Stimulated activated effector memory CD8-positive, alpha-beta T cell treated with anti-CD3 and anti-CD28 coated beads, Interleukin-12 subunit alpha, Interleukin-12 subunit beta, amount 100 ng/mL, for 72 hours (primary cell): Measurements from ENCODE around the gene INPP4A.

Source experiments
- ATAC-seq: fragments of 150-1000 bp; cut with Tn5 transposase; 2 replicates; pipeline ENCODE4 v1.10.0; 2021
- DNase-seq, 2 donors: peaks; one replicate each; pipeline ENCODE4 v3.0.0; 2021 to 2022; ENCODE audit warnings: low spot score in 2 of 2
- H3K27ac Mint-ChIP-seq: one replicate; pipeline ENCODE4 v1.8.0; 2022; ENCODE audit warnings: mild to moderate bottlenecking, mixed read lengths
- H3K36me3 Mint-ChIP-seq: one replicate; pipeline ENCODE4 v1.8.0; 2022; ENCODE audit warnings: mild to moderate bottlenecking, mixed read lengths
- H3K4me1 Mint-ChIP-seq: one replicate; pipeline ENCODE4 v1.8.0; 2022; ENCODE audit warnings: mixed read lengths
- H3K4me3 Mint-ChIP-seq: one replicate; pipeline ENCODE4 v1.8.0; 2022; ENCODE audit warnings: mild to moderate bottlenecking, mixed read lengths
- H3K9me3 Mint-ChIP-seq: one replicate; pipeline ENCODE4 v1.8.0; 2022; ENCODE audit warnings: mixed read lengths

Gene INPP4A

DNA sequence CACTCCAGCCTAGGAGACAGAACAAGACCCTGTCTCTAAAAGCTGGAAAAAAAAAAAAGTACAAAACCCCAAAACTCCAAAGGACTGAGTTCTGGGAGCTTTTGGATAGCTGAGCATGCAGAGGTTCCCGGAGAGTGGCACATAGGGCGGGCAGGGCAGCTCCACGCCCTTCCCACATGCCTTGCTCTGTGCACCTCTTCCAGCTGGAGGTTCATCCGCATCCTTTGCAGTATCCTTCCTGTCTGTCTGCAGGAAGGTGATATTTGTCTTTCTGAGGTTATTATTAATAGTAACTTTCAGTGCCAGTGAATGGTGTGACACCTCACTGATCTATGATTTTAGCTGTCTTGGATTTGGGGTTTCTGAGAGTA lies 70.2 kb downstream of the INPP4A start:
- Mint-ChIP-seq H3K9me3 (no peaks in the 10 kb centered on the region), H3K27ac (peak overlapping the region; percentile 78), H3K4me3 (no peak overlapping the region), H3K4me1 (peaks cover 94% of the 10 kb centered on the region), H3K36me3 (peaks cover 7% of the 10 kb centered on the region)
- ATAC-seq (no peak), DNase-seq (no peak)

DNA sequence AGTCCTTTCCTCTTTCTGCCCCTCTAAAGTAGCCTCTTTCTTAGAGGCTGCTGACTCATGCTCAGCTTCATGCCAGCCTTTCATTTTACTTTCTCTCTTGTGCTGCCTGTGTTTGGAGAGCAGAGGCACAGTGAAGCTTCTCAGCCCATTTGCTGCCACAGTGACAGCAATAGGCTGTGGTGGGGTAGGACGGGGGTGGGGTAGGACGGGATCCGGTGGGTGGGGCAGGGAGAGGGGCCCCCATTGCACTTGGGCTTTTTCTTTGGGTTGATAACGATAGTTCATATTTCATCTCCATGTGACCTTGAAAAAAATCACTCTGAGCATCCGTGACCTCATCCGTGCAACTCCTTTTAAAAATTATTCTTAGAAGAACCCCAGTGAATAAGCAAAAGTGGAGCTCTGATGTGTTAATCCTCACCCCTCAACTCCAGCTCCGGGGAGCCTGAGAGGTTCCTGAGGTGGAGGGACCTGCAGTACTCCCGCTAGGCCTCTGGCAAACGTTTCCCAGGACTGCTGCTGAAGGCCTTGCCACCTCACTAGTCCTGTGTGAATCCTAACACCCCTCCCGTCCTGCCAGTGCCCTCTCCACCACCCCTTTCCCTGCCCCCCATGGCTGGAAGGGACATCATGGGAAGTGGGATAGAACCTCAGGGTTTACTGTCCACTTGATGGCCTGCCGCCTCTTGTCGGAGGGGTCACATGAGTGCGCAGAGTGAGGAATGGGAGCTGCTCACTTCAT lies 70.8 kb downstream of the INPP4A start:
- peaks cover 89% of the 10 kb centered on the region for H3K4me1 Mint-ChIP-seq
- DNase-seq (peak in 1 of 2 donors; percentile 50), ATAC-seq (peak; percentile 84)
- peaks cover 12% of the 10 kb centered on the region for H3K36me3 Mint-ChIP-seq
- no peaks in the 10 kb centered on the region for H3K9me3 Mint-ChIP-seq
- peak overlapping the region; percentile 78 for H3K27ac Mint-ChIP-seq
- H3K4me3 Mint-ChIP-seq = no peak overlapping the region

- Mint-ChIP-seq H3K9me3 (no peaks in the 10 kb centered on the region), H3K4me1 (peaks cover 78% of the 10 kb centered on the region), H3K36me3 (peaks cover 23% of the 10 kb centered on the region), H3K27ac (peak overlapping the region; percentile 78), H3K4me3 (no peak overlapping the region)
- DNase-seq (peak in 1 of 2 donors; percentile 43), ATAC-seq (no peak)
Observed at GRCh38 chr2:98516571-98516970, 71.9 kb downstream of the INPP4A start.

DNA sequence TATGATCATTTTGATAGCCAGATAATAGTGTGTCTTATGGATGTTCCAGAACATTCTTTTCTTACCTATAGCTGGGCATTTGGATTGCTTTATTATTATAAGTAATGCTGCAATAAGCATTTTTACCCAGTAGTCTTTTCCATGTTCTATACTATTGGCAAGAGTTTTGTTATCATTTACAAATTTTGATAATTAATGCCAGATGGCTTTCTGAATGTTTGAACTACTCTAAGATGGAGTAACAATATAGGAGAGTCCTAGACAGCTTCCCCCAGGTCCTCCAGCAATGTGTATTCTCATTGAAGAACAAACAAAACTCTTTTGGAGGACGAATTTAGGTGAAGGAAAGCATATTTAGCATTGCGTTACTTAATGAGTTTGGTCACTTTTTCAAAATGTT lies 73.0 kb downstream of the INPP4A start:
- Mint-ChIP-seq H3K36me3 (peaks cover 34% of the 10 kb centered on the region), H3K4me3 (no peak overlapping the region), H3K27ac (peak overlapping the region; percentile 78), H3K4me1 (peaks cover 68% of the 10 kb centered on the region), H3K9me3 (no peaks in the 10 kb centered on the region)
- DNase-seq (no peak), ATAC-seq (no peak)

DNA sequence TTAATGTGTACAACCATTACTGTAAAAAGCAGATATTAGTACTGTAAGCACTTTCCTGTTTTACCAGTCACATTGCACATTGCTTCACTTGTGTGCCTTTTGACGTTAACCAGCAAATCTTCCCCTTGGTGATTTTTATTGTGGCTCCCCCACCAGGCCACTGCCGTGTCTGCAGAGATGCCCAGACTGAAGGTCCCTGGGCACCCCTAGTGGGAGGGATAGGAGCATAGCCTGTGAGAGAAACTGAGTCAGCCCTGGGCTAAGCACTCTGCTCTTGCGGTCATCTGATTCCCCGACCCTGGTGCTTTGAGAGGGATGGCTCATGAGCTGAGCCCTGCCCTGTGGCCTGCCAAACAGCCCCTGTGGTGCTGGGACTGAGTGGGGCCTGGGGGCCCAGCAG lies 73.4 kb downstream of the INPP4A start:
- H3K36me3 Mint-ChIP-seq = peaks cover 38% of the 10 kb centered on the region
- H3K27ac Mint-ChIP-seq = peak overlapping the region; percentile 78
- peaks cover 63% of the 10 kb centered on the region for H3K4me1 Mint-ChIP-seq
- no peaks in the 10 kb centered on the region for H3K9me3 Mint-ChIP-seq
- no peak overlapping the region for H3K4me3 Mint-ChIP-seq
- peak; percentile 75 for ATAC-seq
- DNase-seq = peak in 1 of 2 donors; percentile 58

DNA sequence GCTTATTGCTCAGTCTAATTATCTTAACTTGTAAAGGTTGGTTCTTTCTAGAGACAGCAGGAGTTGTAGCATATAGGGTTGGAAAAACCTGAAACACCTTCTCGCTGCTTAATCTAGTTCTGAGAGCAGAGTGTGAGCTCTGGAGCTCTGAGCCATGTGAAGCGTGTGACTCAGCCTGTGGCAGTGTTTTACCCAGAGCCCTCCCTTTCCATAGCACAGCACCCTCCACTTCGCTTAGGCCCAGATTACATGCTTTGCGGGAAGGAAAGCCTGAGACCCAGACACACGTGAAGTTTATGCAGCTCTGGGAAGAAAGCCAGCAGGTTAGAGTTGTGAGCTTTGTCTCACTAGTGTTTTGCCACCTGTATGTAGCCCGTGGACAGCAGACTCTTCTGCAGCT lies 74.5 kb downstream of the INPP4A start:
- Mint-ChIP-seq H3K36me3 (peaks cover 45% of the 10 kb centered on the region), H3K9me3 (no peaks in the 10 kb centered on the region), H3K4me3 (no peak overlapping the region), H3K4me1 (peaks cover 55% of the 10 kb centered on the region), H3K27ac (peak overlapping the region; percentile 78)
- DNase-seq (peak in 1 of 2 donors; percentile 43), ATAC-seq (no peak)

DNA sequence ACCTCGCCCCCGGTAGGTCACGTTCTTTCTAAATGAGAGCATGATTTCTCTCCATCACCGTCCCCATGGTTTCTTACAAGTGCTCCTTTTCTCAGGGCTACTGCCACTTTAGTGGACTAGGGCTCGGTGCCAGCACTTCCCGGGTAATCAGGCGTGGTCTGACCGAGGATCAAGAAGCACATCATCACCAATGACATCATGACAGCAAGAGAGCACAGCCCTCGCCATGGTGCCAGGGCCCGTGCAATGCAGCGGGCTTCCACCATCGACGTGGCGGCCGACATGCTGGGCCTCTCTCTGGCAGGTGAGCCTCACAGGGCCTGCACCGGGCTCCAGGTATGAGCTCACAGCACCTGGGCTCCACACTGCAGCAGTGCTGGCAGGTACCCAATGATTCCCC lies 75.2 kb downstream of the INPP4A start:
- Mint-ChIP-seq H3K36me3 (peaks cover 47% of the 10 kb centered on the region), H3K9me3 (no peaks in the 10 kb centered on the region), H3K27ac (peak overlapping the region; percentile 78), H3K4me3 (no peak overlapping the region), H3K4me1 (peaks cover 52% of the 10 kb centered on the region)
- peak in 1 of 2 donors; percentile 33 for DNase-seq
- no peak for ATAC-seq

- Mint-ChIP-seq H3K4me3 (no peak overlapping the region), H3K4me1 (peaks cover 49% of the 10 kb centered on the region), H3K9me3 (no peaks in the 10 kb centered on the region), H3K27ac (peak overlapping the region; percentile 14), H3K36me3 (peaks cover 57% of the 10 kb centered on the region)
- no peak for ATAC-seq
- peak in 1 of 2 donors; percentile 45 for DNase-seq
Observed at GRCh38 chr2:98520806-98521205, 76.1 kb downstream of the INPP4A start.

- peak overlapping the region; percentile 14 for H3K27ac Mint-ChIP-seq
- peaks cover 61% of the 10 kb centered on the region for H3K36me3 Mint-ChIP-seq
- no peaks in the 10 kb centered on the region for H3K9me3 Mint-ChIP-seq
- no peak overlapping the region for H3K4me3 Mint-ChIP-seq
- H3K4me1 Mint-ChIP-seq = peaks cover 45% of the 10 kb centered on the region
- ATAC-seq = no peak
- peak in 1 of 2 donors; percentile 25 for DNase-seq
Observed at GRCh38 chr2:98521266-98521665, 76.6 kb downstream of the INPP4A start.

- H3K27ac Mint-ChIP-seq = no peak overlapping the region
- H3K4me3 Mint-ChIP-seq = no peak overlapping the region
- DNase-seq = peak in 1 of 2 donors; percentile 26
- ATAC-seq = no peak
- peaks cover 34% of the 10 kb centered on the region for H3K4me1 Mint-ChIP-seq
- no peaks in the 10 kb centered on the region for H3K9me3 Mint-ChIP-seq
- peaks cover 61% of the 10 kb centered on the region for H3K36me3 Mint-ChIP-seq
Observed at GRCh38 chr2:98522854-98523253, 78.2 kb downstream of the INPP4A start.

DNA sequence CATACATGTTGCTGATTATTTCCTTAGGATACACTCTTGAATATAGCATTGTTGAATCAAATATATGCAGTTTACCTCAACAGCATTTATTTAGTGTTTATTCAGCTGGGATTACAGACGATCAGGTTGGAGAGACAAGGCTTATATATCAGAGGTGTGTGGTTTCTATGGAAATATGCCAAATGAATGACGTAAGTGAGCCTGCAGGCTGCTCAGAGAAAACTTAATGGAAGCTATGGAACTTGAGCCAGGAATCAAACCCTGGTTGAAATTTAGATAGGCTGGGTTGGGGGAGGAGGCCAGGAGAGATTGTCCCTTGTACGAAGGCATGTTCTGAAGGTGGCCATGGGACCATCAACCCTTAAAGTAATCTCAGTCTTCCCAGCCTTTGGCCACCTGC lies 79.5 kb downstream of the INPP4A start:
- ATAC-seq (no peak), DNase-seq (no peak)
- Mint-ChIP-seq H3K27ac (peak overlapping the region; percentile 64), H3K4me3 (no peak overlapping the region), H3K4me1 (peaks cover 28% of the 10 kb centered on the region), H3K9me3 (no peaks in the 10 kb centered on the region), H3K36me3 (peaks cover 60% of the 10 kb centered on the region)

DNA sequence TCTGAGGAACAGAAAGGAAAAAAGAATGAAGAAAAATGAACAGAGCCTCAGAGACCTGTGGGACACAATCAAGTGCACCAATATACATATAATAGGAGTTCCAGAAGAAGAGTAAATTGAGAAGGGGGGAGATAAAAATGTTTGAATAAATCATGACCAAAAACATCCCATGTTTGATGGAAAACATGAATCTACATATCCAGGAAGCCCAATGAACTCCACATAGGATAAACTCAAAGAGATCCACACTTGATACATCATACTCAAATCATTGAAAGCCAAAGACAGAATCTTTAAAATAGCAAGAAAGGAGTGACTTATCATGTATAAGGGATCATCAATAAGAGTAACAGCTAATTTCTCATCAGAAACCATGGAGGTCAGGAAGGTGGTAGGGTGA lies 83.7 kb downstream of the INPP4A start:
- peaks cover 38% of the 10 kb centered on the region for H3K36me3 Mint-ChIP-seq
- no peaks in the 10 kb centered on the region for H3K9me3 Mint-ChIP-seq
- no peak for ATAC-seq
- H3K4me3 Mint-ChIP-seq = no peak overlapping the region
- H3K27ac Mint-ChIP-seq = peak overlapping the region; percentile 38
- no peak for DNase-seq
- H3K4me1 Mint-ChIP-seq = peaks cover 28% of the 10 kb centered on the region

DNA sequence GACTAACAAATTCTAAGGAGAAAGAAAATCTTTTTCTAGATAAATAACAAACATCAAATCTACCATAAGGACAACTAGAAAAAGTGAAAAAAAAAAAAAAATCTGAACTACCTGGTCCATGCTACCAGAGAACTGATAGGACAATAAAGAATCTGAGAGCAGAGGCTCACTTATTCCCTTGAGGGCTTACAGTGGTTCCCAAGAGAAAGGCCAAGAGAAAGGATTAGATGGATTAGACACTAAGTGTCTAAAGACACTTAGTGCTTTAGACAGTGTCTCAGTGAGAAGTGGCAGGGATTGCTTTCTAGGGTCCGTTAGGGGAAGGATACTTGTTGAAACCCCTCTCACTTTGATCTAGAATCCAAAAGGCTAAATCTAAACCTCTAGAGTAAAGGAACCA lies 85.5 kb downstream of the INPP4A start:
- H3K27ac Mint-ChIP-seq = peak overlapping the region; percentile 66
- no peak for ATAC-seq

GRCh38 chr2:98532756-98533155 lies 88.1 kb downstream of the INPP4A start:
- ATAC-seq = no peak
- peaks cover 36% of the 10 kb centered on the region for H3K4me1 Mint-ChIP-seq
- H3K27ac Mint-ChIP-seq = no peak overlapping the region
- no peak overlapping the region for H3K4me3 Mint-ChIP-seq
- DNase-seq = peak in 1 of 2 donors; percentile 38
- H3K9me3 Mint-ChIP-seq = no peaks in the 10 kb centered on the region
- H3K36me3 Mint-ChIP-seq = peaks cover 51% of the 10 kb centered on the region

More for the DNA sequence above, 85.5 kb downstream of the INPP4A start:
- DNase-seq = peak in 1 of 2 donors; percentile 32
- Mint-ChIP-seq H3K9me3 (no peaks in the 10 kb centered on the region), H3K4me3 (no peak overlapping the region), H3K36me3 (peaks cover 40% of the 10 kb centered on the region), H3K4me1 (peaks cover 30% of the 10 kb centered on the region)

- peaks cover 58% of the 10 kb centered on the region for H3K36me3 Mint-ChIP-seq
- no peak overlapping the region for H3K4me3 Mint-ChIP-seq
- H3K4me1 Mint-ChIP-seq = peaks cover 36% of the 10 kb centered on the region
- H3K9me3 Mint-ChIP-seq = no peaks in the 10 kb centered on the region
- DNase-seq (no peak), ATAC-seq (no peak)
- H3K27ac Mint-ChIP-seq = peak overlapping the region; percentile 83
Observed at GRCh38 chr2:98533547-98533946, 88.9 kb downstream of the INPP4A start.

DNA sequence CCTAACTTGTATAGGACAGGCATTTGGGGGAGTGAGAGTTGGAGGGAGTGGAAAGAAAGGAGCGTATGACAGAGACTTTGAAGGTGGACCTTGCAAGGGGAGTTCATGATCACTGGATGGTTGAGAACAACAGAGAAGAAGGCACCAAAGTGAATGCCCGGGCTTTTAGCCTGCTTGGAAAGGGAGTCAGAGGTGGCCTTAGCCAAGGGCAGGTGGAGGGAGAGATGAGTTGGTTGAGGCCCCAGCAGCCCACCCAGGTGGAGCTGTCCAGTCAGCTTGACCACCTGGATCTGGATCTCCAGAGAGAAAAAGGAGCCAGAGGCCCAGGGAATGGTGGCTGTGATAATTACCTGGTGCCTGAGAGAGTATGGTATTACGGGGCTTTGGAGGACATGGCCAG lies 90.1 kb downstream of the INPP4A start:
- Mint-ChIP-seq H3K27ac (peak overlapping the region; percentile 83), H3K36me3 (peaks cover 65% of the 10 kb centered on the region), H3K9me3 (no peaks in the 10 kb centered on the region), H3K4me1 (peaks cover 45% of the 10 kb centered on the region), H3K4me3 (no peak overlapping the region)
- ATAC-seq = no peak
- peak in 1 of 2 donors; percentile 23 for DNase-seq
